Calu3 (cell line): ENCODE measurements around the gene ARFGAP2. TPM values are rescaled to one million over a fixed set of nuclear protein-coding genes. Genes with fewer than 3 reads are reported as not detected.
"Not testable (repeated sequence)": the region's sequence is repeated elsewhere in the genome, so short reads cannot be mapped to it uniquely, and the experiment has no call there.

Experiments
- BruUV-seq: library from RNA; stranded (reverse); fragments of 400-500 nt; replicated peaks from 2 replicates; lab custom pipeline; 2021; lab: Mats Ljungman, UMichigan
- CTCF ChIA-PET: fragments of 300-600 bp; sonication (Branson Sonifier 250); formaldehyde crosslinking; loops from one replicate; lab custom pipeline; 2022; ENCODE audit warnings: antibody characterized with exemption; lab: Charles Lee
- DNase-seq: peaks from one replicate; pipeline ENCODE4 v3.0.0; 2022
- H3K27ac Mint-ChIP-seq: one replicate; pipeline ENCODE4 v1.8.0; 2022; ENCODE audit warnings: mixed read lengths; ENCODE audit not compliant: unreplicated experiment
- H3K27me3 Mint-ChIP-seq: one replicate; pipeline ENCODE4 v1.8.0; 2022; ENCODE audit warnings: mixed read lengths; ENCODE audit not compliant: unreplicated experiment
- H3K36me3 Mint-ChIP-seq: one replicate; pipeline ENCODE4 v1.8.0; 2022; ENCODE audit warnings: mild to moderate bottlenecking, moderate library complexity, mixed read lengths; ENCODE audit not compliant: insufficient read depth, unreplicated experiment
- H3K4me1 Mint-ChIP-seq: one replicate; pipeline ENCODE4 v1.8.0; 2022; ENCODE audit warnings: mild to moderate bottlenecking, low read depth, mixed read lengths; ENCODE audit not compliant: unreplicated experiment
- H3K4me3 Mint-ChIP-seq: one replicate; pipeline ENCODE4 v1.8.0; 2022; ENCODE audit warnings: mild to moderate bottlenecking, low read depth, moderate library complexity, mixed read lengths; ENCODE audit not compliant: unreplicated experiment
- H3K9me3 Mint-ChIP-seq: one replicate; pipeline ENCODE4 v1.8.0; 2022; ENCODE audit warnings: low read depth, mixed read lengths; ENCODE audit not compliant: unreplicated experiment
- CTCF ChIP-seq: fragments of 200-600 bp; IDR thresholded peaks from one replicate; pipeline ENCODE4 v1.8.0; 2022; ENCODE audit warnings: antibody characterized with exemption; ENCODE audit not compliant: unreplicated experiment
- intact Hi-C: fragments of 100-400 bp; cut with micrococcal nuclease; formaldehyde crosslinking; loops from one replicate; pipeline ENCODE4 v1.10.0; 2022; ENCODE audit not compliant: unreplicated experiment
- total RNA-seq: library from RNA; stranded (reverse); gene quantifications from 2 replicates; pipeline ENCODE4 v1.2.3, GENCODE V29; 2022

ARFGAP2 gene
- total RNA-seq, 1 experiment from 2014 or later: 108 TPM

DNA sequence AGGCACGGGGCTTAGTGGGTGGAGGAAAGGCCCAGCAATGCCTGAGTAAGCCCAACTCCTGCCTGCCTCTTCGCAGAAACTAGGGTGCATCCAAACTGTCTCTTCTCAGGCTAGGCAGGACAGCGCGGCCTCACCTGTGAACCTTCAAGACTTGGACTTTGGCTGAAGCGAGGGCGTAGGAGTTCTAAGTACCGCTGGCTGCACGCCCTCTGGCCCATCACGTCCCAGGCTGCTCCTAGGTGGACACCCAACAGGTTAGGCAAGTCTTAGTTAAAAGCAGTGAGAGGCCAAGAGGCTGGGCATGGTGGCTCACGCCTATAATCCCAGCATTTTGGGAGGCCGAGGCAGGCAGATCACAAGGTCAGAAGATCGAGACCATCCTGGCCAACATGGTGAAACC, 36.3 kb upstream of the ARFGAP2 start:
- Mint-ChIP-seq H3K36me3 (peaks cover 31% of the 10 kb centered on the region), H3K4me1 (peaks cover 27% of the 10 kb centered on the region), H3K9me3 (no peaks in the 10 kb centered on the region), H3K27ac (no peak overlapping the region), H3K27me3 (peaks cover 3% of the 10 kb centered on the region), H3K4me3 (no peak overlapping the region)
- CTCF ChIA-PET: no interaction called here
- no TSS peak for BruUV-seq
- intact Hi-C loops: loop anchor here (5.0 kb wide), 1 partner anchor 36 kb away; the partner anchor contains the start of gene ARFGAP2
- no peak for TF ChIP-seq CTCF
- no peak for DNase-seq

- H3K9me3 Mint-ChIP-seq: no peaks in the 10 kb centered on the region
- H3K36me3 Mint-ChIP-seq: no peaks in the 10 kb centered on the region
- intact Hi-C loops: no loop called here
- peaks cover 5% of the 10 kb centered on the region for H3K4me1 Mint-ChIP-seq
- CTCF ChIA-PET: no interaction called here
- peaks cover 13% of the 10 kb centered on the region for H3K27me3 Mint-ChIP-seq
- BruUV-seq: no TSS peak
- H3K4me3 Mint-ChIP-seq: no peak overlapping the region
- no peak overlapping the region for H3K27ac Mint-ChIP-seq
- no peak for TF ChIP-seq CTCF
- no peak for DNase-seq
Measured at GRCh38 chr11:47208628-47209027, 31.9 kb upstream of the ARFGAP2 start.

DNA sequence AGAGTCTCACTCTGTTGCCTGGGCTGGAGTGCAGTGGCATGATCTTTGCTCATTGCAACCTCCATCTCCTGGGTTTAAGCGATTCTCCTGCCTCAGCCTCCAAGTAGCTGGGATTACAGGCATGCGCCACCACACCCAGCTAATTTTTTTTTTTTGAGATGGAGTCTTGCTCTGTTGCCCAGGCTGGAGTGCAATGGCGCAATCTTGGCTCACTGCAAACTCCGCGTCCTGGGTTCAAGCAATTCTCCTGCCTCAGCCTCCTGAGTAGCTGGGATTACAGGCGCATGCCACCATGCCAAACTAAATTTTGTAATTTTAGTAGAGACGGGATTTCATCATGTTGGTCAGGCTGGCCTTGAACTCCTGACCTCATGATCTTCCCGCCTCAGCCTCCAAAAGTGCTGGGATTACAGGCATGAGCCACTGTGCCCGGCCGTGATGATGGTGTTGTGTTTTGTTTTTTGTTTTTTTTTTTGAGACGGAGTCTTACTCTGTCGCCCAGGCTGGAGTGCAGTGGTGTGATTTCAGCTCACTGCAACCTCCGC, 31.4 kb upstream of the ARFGAP2 start:
- H3K27me3 Mint-ChIP-seq: peaks cover 13% of the 10 kb centered on the region
- H3K36me3 Mint-ChIP-seq, H3K4me1 Mint-ChIP-seq, H3K4me3 Mint-ChIP-seq, intact Hi-C loops, DNase-seq, BruUV-seq, H3K27ac Mint-ChIP-seq, H3K9me3 Mint-ChIP-seq: not testable (repeated sequence)
- CTCF ChIA-PET: interaction anchor here (0.6 to 0.9 kb wide), 2 partner anchors 52 to 484 kb away, joined by 3 read pairs; no protein-coding TSS in a partner anchor

GRCh38 chr11:47207459-47207858, 30.8 kb upstream of the ARFGAP2 start:
- intact Hi-C loops: no loop called here
- BruUV-seq: no TSS peak
- no peaks in the 10 kb centered on the region for H3K36me3 Mint-ChIP-seq
- no peak overlapping the region for H3K4me3 Mint-ChIP-seq
- CTCF ChIA-PET: interaction anchor here (0.6 to 0.9 kb wide), 2 partner anchors 52 to 485 kb away, joined by 3 read pairs; no protein-coding TSS in a partner anchor
- H3K4me1 Mint-ChIP-seq: no peaks in the 10 kb centered on the region
- H3K27ac Mint-ChIP-seq: no peak overlapping the region
- no peak for DNase-seq
- TF ChIP-seq CTCF: no peak
- peaks cover 13% of the 10 kb centered on the region for H3K27me3 Mint-ChIP-seq
- H3K9me3 Mint-ChIP-seq: no peaks in the 10 kb centered on the region

DNA sequence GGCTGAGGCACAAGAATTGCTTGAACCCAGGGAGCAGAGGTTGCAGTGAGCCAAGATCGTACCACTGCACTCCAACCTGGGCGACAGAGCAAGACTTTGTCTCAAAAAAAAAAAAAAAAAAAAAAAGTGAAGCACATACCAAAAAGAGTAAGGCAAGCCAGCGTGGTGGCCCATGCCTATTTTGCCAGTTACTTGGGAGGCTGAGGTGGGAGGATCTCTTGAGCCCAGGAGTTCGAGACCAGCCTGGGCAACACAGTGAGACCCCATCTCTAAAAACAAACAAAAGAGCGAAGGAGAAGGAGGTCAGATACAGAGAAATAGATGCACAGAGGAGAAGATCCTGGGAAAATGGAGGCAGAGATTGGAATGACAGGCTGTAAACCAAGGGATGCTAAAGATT, 29.9 kb upstream of the ARFGAP2 start:
- peaks cover 13% of the 10 kb centered on the region for H3K27me3 Mint-ChIP-seq
- H3K9me3 Mint-ChIP-seq, BruUV-seq, H3K4me1 Mint-ChIP-seq, intact Hi-C loops, DNase-seq, H3K36me3 Mint-ChIP-seq, H3K4me3 Mint-ChIP-seq, H3K27ac Mint-ChIP-seq: not testable (repeated sequence)
- CTCF ChIA-PET: interaction anchor here (0.6 to 0.7 kb wide), 2 partner anchors 24 to 647 kb away, joined by 6 to 7 read pairs; no protein-coding TSS in a partner anchor
